IPS DF 19.7 (cell line): Measurements from ENCODE around the gene KDM7A.
"Not testable (repeated sequence)": the region's sequence is repeated elsewhere in the genome, so short reads cannot be mapped to it uniquely, and the experiment has no call there.

Experiments
- DNase-seq: peaks from one replicate; pipeline ENCODE4 v3.0.0-alpha.2; 2013; ENCODE audit warnings: low read depth, low spot score

Gene KDM7A

DNA sequence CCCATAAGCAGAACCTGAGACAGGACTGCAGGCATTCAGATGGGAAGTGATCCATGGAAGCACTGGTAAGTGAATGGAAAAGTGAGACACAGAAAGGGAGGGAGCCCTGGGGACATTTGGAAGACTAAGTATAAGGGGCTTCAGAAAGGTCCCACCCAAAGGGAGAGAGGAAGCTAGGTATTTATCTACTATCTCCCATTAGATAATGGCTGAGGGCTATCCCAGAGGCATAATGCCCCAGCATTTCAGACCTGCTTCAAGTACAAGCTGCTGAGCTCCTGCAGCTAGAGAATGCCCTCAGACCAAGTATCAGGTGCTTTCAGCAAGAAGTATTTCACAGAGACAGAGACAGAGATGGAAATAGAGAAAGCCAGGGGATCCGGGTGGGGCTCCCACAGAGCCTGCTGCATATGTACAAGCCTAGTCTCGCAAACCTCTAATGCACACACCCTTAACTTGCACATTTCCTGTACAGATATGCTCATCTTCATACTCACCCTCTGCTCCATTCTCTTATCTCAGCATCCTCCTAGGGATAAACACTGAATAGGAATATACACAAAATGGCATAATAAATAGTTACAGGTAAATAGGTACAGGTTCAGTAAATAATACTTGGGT lies 20.2 kb downstream of the KDM7A start:
- no peak for DNase-seq

DNA sequence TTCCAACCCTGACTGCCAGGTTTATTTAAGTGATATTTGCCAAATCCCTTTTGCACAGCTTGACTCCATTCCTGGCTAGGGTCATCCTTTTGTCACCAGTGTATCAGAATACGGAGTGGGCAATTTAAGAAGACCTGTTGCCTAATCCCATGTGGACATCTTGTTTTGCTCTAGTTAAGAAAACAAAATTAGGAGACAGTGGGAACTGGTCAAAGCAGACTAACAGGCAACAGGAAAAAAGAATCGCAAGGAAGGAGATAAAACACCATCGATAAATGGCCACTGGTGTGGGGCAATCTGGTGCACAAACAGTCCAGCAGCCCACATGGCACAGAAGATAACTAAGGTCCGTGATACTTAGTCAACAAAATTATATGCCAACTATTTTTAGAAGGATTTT lies 21.4 kb downstream of the KDM7A start:
- DNase-seq, result no peak

DNA sequence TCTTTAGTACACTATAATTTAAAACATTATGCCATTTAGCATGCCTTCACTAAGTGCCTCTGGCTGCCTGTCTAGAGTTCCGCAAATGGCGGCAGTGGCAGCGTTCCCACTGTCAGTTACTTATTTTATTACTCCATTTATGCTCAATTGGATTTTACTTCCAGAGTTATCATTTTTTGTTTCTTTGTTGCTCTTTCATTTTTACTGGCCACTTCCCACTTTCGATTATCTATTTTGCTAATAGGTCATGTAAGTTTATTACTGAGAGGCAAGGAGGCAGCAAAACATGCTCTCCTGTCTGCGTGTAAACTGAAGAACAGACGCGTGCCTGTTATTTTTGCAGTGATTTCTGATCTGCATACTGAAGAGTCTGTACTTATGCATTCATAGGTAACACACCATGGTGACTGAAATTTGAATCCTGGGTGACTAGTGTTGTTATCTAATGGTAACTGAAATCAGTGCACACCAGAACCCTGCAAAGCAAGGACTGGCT lies 23.1 kb downstream of the KDM7A start:
- no peak for DNase-seq

DNA sequence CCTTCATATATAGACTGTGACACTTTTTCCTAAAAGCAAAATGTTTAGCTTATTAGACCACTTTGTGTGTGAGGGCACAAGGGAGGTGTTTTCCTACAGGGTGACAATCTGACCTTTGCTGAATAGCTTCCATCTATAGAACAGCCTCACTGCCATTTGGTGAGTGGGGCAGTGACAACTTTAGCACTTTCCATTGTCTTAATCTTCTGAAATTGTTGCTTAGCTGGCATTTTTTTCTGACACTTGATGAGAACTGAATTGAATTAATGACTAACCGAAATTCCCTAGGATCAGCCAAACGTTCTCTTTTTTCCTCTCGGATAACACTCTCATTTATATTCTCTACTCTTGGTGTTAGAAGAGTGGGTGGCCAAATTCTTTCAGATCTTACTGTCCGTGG lies 30.2 kb downstream of the KDM7A start:
- DNase-seq, result no peak

DNA sequence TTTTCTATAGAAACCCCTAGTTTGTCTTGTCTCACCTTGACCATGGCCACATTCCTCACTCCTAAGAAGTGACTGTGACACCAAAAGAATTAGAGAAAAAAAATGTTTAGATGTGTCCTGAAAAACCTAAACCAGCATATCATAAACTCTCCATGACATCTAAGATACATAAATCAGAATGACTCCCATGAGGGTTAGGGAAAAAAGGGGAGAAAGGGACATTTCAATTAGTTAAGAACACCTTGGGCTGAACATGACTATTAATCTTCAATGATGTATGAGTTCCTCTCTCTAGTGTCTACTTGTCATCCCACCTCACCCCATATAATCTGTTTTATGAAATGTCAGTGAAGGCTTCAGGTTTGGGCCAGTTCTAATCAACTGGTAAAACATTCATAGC lies 31.1 kb downstream of the KDM7A start:
- DNase-seq, result no peak

DNA sequence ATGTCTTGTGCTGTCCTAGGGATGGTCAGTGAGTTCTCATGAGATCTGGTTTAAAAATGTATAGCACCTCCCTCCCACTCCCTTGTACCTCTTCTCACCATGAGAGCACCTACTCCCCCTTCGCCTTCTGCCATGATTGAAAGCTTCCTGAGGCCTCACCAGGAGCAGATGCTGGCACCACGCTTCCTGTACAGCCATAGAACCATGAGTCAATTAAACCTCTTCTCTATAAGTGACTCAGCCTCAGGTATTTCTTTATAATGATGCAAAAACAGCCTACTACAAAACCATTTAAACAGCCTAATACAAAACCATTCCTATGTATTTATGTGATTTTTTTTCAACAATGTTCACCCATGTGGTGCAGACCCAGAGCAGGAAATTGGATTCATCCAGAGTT lies 32.0 kb downstream of the KDM7A start:
- no peak for DNase-seq

DNA sequence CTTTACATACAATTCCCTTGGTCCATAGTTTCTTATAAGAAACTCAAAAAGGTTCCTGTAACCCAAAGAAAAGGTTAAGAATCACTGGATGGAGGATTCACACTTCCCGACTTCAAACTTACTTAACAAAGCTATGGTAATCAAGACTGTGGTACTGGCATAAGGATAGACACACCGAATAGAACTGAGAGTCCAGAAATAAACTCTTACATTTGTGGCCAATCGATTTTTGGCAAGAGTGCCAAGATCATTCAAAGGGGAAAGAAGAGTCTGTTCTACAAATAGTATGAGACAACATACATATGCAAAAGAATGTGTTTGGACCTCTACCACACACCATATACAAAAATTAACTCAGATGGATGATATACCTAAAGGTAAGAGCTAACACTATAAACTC lies 32.8 kb downstream of the KDM7A start:
- no peak for DNase-seq

DNA sequence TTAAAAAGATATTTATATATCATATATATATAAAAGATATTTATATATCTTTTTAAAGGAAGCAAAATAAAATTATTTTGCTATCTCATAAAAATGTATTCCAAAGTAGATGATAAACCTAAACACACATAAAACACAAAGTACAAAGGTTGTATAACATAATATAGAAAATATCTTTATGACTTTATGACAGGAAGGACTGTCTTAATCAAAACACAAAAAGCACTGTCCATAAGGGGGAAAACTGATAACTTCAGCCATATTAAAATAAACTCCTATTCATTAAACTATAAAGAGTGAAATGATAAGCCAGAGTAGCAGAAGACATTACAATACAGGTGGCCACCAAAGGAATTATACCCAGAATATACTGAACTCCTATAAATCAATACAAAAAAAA lies 34.8 kb downstream of the KDM7A start:
- no peak for DNase-seq

DNA sequence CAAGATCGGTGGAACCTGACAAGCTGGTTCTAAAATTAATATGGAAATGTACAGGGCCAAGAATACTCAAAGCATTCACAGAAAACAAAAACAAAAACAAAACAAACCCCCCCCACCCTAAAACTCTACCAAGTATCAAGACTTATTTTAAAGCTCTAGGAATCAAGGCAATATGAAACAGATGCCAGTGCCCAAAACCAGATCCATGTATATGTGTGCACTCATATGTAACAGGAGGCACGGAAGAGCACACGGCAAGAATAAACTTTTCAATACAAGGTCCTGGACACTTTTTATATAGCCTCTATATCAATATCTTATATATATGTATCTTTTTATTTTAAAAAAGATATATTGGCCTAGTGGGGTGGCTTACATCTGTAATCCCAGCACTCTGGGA lies 35.5 kb downstream of the KDM7A start:
- no peak for DNase-seq

DNA sequence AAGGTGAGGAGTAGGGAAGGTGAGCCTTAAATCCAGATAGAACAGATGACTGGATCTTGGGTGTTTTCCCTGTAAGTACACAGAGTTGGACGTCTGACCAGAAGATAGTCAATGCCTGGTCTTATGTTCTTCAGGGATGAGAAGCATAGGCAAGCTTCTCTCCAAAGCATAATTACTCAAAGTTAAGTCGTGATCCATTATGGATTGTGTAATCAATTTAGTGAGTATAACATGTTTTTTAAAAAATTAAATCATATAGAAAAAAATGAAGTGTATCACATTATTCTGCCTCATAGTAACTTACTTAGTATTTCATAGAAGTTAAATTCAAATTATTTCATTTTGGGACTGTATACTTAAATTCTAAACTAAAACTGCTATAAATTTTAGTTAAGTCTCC lies 39.7 kb downstream of the KDM7A start:
- no peak for DNase-seq

DNA sequence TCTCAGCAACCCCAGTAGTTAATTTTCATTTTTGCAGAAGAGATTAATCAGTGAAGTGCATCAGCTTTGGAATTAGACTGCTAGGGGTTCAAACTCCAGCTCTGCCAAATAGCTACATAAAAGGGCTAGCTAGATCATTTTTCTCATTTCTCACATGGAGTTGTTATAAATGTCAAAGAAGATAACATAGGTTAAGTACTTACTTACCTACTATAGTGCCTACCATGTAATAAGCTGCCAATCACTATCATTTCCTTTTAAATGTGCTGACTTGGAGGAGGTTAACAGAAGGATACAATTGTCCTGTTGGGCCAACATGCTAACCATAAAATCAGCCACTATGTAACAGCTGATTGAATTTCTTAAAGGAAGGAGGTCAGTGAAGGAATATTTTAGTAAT lies 40.7 kb downstream of the KDM7A start:
- no peak for DNase-seq

DNA sequence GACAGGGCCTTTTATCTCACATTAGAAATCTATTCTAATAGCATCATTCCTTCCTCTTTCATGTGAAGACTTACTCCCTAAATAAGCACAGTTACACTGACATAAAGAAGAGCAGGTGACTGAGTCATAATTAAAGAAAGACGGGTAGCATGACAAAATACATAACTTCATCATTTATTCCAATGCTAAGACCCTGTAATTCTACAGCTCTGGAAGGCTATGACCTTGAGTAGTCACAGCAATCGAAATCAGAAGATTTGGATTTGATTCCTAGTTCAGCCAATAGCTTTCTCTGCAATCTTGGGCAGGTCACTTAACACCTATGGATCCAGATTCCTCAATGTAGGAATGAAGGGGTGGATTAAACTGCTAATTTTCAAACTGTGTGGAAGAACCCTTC lies 42.7 kb downstream of the KDM7A start:
- DNase-seq, result no peak

DNA sequence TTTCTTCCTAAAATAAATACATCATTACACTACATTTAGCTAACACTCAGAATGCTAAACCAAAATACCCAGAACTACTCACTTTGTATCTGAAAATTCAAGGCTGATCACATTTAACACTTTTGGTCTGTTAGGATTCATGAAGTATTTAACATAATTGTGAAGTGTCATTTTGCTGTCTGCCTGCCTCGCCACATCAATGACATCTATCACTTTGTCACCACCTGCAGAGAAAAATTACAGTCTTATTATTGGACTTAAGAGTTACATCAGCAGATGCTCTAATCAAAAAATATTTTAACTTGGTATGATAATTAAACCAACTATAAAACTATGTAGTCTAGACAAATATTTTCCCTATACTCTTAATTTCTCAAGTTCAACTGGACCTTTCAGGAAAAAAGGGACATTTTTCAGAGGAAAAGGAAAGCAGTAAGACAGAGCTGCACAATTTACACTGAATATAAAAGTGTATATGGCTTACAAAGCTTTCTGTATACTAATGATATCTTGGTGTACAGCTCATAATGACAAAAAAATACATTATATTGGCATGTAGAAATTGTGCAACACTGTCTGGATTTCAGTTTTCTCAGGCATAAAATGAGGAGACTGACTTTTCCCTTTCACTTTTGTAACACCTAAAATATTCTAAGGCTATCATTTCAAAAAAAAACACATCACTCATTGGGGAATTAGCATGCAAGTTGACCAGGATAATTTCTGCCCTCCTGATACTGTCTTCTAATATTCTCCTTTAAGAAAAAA lies 49.2 kb downstream of the KDM7A start:
- DNase-seq, result no peak

DNA sequence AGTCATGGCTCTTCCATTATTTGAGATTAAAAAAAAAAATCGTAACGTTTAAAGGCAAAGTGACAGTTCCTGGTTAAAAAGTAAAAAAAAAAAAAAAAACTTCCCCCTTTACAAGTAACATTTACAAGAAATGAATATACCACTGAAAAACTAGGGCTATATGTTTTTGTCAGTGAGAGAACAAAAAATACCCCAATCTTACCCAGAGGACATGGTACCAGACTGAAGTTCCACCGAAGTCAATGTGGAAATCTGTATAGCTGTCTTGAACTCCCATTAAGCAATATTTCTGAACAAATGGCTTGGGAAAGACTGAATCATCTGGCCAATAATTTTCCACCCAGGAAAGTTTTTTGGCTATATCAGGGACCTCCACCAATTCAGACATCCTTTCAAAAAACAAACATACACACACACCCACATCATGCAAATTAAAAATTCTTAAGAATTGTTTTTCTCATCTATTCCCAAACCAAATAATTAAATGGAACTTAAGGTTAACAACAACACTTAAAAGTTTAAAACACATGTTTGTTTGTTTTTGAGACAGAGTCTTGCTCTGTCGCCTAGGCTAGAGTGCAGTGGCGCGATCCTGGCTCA lies 50.2 kb downstream of the KDM7A start:
- DNase-seq, result no peak

DNA sequence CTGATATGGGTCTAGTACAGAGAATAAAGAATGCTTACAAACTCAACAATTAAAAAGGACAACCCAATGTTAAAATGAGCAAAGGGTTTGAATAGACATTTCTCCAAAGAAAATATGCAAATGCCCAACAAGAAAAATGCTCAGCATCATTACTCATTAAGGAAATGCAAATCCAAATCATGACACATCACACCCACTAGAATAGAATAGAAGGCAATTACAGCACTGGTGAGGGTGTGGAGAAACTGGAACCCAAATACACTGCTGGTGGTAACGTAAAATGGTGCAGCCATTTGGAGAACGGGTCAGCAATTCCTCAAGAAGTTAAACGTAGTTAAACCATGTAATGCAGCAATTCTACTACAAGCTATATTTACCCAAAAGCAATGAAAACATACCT lies 53.8 kb downstream of the KDM7A start:
- DNase-seq, result no peak

DNA sequence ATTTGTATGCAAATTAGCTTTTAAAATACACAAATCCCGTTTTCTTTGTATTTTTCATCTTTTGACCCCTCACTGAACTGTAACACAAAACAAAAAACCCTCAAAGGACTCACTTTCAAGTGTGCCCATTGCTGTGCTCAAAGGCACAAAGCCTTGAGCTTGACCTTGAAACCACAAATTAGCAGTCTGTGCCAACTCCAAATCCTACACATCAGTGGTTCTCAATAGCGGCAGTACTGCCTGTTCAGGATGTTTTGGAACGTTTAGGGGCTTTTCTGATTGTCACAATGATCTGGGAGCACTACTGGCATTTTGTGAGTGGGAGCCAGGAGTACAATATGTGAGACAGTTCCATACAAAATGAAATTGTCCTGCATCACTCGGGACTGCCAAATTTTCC lies 55.5 kb downstream of the KDM7A start:
- DNase-seq, result no peak

DNA sequence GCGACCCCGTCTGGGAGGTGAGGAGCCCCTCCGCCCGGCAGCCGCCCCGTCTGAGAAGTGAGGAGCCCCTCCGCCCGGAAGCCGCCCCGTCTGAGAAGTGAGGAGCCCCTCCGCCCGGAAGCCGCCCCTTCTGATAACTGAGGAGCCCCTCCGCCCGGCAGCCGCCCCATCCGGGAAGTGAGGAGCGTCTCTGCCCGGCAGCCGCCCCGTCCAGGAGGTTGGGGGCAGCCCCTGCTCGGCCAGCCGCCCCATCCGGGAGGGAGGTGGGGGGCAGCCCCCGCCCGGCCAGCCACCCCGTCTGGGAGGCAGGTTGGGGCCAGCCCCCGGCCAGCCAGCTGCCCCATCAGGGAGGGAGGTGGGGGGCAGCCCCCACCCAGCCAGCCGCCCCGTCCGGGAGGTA lies 62.0 kb downstream of the KDM7A start:
- DNase-seq, result not testable (repeated sequence)

DNA sequence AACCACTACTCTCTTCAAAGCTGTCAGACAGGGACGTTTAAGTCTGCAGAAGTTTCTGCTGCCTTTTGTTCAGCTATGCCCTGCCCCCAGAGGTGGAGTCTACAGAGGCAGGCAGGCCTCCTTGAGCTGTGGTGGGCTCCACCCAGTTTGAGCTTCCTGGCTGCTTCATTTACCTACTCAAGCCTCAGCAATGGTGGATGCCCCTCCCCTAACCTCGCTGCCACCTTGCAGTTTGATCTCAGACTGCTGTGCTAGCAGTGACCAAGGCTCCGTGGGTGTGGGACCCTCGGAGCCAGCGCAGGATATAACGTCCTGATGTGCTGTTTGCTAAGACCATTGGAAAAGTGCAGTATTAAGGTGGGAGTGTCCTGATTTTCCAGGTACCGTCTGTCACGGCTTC lies 68.0 kb downstream of the KDM7A start:
- DNase-seq, result not testable (repeated sequence)

DNA sequence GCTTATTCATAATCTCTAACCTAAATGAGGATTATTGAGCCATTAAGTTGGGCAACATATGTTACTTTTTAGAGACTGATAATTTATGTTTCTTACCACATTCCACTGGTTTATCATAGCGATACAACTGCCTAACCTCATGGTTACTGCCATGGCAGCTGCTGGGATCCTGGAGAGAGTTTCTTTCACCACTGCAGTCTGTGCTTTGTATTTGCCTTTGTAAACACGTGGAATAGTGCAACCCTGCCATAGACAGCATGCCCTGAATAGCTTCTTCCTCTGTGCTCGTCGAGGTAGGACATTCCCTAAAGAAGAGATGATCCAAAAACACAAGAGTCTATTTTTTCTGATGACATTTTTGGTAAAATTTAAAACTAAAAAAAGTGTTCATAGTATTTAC lies 80.3 kb downstream of the KDM7A start:
- no peak for DNase-seq

DNA sequence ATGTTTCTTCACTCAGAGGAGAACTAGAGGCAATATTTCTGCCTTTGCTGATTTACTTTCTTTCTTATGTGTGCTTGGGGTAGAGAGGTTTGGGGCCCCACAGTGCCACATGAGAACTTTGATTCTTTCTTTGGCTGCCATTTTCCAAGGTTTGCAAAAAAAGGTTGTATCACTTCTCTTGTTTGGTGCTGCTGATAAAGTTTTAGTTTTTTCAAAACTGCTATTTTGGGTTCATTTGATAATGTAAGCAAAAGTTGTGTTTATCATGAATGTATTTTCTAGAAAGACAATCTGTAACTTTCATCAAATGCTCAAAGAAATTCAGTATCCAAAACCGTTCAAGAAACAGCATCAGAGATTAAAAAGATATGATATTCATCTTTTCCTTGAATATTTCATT lies 83.4 kb downstream of the KDM7A start:
- DNase-seq, result no peak

DNA sequence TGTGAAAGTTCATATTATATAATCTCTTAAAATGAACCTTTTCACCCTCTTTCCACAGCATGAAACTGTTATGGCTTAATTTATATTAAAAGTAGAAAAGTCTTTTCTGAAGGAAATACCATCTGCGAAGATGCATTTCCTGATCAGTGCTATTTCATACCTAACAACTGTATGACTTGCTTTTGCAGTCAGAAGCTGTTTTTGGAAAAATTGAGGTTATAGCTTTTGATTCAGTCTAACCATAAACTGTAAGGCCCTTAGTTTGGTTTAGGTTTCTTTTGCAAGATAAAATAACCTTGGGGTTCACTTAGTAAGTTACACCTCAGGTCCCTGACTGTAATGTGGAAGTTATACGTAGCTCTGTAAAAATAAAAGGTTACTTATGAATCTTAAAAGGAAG lies 91.3 kb downstream of the KDM7A start:
- DNase-seq, result no peak

DNA sequence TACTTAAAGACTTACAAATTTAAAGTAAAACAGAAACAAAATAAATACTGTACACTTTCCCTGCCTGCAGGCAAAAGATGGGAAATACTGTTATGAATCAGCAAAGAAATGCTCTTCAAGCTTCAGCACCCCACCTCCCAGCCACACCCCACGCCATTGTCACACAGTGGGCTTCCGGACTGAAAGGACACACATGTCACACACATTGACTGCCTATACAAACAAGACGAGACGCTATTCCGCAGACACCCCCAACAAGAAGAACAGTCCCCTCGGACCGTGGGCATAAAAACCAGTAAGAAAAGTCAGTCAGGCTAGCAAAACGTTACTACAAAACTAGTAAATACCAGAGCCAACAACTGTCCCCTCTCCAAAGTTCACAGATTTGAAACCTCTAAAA lies 91.8 kb downstream of the KDM7A start:
- DNase-seq, result no peak

DNA sequence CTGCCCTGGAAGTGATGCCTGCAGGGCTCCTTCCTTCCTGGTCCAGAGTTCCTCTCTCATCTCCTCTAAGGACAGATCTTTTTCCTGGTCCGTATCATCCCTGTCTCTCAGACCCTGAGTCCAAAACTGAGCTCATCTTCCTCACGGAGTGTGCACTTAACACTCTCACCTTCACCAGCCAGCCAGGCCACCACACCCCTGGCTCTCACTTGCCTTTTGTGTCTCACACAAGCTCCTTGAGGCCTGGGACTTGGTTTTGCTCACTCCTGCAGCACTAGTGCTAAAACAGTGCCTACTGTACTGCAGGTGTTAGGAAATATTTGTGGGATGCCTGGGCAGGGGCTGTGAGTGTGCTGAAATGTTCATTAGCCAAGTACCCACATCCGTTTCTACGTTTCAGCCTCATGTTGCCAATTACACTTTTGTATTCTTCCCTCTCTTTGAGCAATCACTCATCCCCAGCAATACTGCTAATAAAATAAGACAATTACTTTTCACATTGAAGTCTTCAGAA lies 92.6 kb downstream of the KDM7A start:
- no peak for DNase-seq
